HG02610 (cell line): Measurements from ENCODE around the gene TMA7.

Experiments
- ATAC-seq: cut with Tn5 transposase; IDR thresholded peaks from one replicate; pipeline ENCODE4 v1.9.1; 2021; ENCODE audit warnings: mild to moderate bottlenecking, moderate library complexity; ENCODE audit not compliant: unreplicated experiment

Gene TMA7

DNA sequence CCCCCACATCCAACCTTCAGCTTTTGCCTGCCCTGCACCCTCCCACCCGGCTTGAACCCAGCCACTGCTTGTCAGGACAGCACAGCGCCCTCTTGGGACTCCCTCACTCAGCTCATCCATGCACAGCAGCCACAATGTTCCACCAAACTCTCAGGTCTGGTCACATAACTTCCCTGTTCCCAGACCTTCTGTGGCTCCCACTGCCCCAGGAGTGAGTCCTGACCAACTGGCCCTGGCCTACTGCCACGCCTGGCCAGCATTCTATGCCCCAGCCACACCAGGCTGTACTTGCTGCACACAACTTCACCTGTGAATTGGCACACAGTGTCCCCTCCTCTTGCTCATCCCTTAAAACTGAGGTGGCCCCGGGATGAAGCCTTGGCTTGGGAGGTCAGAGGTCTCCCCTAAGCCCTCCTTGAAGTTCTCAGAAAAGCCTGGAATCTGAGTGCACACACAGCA lies 31.2 kb upstream of the TMA7 start:
- no peak for ATAC-seq

DNA sequence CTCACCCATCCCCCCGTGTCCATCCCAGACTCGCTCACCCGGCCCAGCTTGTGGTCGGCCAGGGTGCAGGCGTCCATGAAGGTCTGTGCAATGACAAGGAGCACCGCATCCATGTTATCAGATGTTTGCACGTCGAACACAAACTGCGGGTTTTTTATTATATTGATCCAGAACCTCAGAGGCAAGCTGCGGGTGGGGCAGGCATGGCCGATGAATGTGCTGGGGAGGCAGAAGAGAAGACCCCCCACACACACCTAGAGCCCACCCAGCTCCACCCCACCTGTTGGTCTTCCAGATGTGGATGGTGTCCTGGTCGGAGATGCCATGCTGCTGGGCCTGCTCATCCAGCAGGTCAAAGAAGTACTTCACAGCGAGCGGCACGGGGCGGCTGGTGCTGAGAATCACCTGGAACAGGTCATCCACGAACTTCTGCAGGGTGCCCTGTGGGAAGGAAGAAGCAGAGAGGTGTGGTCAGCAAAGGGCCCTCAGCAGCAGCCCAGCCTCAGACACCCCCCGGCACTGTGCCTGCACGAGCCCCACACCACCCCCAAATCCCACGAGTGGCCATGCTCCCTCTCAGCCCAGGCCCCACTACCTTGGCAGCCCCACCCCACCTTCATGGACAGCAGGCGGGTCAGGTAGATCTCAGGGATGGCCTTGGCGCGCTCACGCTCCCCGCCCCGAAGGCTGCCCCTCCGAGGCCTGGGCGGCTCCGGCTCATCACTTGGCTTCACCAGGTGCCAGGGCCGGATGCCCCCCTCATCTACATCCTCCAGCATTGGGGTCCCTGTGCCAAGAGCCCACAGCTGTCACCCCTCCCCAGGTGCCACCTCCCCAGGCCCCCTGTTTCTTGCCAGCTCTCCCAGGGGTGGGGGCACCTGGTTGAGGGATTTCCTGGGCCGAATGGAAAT lies 30.5 kb upstream of the TMA7 start:
- ATAC-seq, result no peak

DNA sequence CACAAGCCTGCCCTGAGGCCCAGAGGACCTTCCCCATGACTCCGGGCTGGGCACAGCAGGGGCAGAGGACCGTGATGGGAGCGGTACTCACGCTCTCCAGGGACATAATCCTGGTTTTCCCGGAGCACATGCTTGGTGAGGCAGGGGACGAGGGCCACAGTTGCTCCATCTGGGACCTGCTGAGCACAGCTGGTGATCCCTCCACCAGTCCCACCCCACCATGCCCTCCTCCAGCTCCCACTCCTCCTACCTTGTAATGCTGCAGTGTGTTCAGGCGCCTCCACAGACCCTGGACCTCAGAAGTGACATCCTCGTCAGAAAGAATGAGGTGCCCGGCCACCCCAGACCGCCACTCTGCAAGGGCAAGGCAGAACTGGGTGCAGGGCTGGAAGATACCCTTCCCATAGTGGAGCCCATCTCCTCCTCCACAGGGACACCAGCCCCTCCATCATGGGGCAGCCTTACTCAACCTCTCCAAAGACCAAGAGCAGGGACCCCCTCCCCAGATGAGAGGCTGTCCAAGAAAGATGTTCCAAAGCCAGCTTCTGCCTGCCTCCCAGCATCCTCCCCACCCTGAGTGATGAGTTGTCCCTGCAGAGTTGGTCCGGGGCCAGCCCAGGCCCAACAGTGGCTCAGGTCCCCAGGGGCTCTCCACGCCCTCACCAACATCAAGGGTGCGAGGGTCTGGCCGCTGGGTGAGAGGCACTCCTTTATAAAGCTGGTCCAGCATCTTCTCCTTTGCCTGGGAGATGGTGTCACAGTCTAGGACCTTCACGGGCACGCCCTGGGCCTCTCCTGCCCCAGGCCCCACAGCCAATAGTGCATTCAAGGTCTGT lies 29.6 kb upstream of the TMA7 start:
- ATAC-seq, result no peak

DNA sequence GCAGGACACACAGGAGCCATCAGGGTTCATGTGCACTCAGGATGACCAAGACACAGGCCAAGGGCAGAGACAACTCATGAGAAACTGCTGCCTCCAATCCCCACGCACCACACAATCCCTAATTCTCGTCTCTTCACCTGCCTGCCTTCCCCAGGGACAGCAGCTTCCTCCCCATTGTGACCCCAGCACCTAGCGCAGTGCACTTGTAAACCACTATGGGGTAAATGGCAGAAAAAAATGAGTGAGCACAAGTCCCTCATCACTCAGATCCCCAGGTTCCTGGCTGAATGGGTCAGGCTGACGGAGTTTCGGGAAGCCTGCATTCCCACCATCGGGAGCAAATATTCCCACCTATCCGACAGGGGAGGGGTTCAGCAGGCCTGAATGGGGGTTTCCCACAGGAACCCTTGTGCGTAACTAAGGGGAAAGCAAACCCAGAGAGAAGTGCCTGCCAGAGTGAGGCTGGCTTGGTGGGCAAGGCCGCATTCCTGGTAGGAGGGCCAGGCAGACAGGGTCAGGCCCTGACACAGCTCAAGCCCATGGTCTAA lies 28.9 kb upstream of the TMA7 start:
- ATAC-seq, result no peak

DNA sequence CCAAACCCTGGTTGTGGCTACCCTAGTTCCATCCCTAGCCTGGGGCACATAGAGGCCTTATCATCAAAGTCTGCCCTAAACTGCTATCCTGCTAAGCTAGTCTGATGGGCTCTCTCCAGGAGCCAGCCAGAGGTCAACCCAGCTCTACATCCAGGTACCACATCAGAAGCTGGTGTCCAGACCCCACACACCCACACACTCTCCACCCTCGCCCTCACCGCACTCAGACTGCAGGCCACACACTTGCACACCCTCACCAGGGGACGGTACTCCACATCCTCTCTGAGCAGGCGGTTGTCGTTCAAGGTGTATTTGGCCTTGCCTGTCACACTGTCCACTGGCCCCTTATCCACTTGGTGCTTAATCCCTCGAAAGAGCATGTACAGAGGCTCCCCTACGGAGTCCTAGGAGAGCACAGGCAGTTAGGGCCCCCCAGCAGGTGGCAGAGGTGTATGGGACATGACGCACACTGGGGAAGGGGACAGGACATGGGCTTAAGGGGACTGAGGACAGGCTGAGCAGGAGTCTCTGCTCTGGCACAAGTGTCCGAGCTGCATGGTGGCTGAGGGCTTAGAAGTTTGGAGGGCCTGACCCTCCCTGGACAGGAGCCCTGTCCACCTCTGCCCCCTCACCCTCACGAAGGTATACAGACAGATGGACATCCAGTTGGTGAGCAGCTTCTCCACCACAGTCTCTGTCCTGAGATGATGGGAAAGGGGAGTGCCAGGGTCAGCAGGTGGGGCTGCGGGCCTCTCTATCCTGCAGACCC lies 28.3 kb upstream of the TMA7 start:
- ATAC-seq, result no peak

DNA sequence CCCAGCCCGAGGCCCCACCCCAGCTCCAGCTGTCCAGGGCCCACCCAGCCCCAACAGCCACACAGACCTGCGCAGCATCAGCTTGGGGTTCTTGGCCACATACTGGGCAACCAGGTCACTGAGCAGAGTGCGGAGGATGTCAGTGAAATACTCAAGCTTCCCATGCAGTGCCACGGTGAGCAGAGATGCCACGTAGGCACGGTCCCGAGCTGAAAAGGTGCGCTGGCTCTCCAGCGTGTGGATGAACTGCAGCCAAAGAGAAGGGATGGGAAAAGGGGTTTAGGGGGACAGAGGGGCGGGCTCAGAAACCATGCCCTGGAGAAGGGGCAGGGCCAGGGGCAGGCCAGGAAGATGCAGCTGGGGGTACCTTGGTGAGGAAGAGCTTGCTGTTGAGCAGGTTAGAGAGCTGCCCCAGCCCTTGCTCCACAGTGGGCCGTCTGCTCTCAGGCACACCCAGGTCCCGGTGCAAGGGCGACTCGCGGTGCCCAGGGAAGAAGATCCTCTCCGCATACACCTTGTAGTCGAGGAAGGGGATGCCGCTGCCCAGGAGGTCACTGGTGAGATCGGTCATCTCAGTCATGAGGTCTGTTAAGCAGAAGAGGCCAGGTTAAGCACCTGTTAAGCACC lies 27.6 kb upstream of the TMA7 start:
- no peak for ATAC-seq

DNA sequence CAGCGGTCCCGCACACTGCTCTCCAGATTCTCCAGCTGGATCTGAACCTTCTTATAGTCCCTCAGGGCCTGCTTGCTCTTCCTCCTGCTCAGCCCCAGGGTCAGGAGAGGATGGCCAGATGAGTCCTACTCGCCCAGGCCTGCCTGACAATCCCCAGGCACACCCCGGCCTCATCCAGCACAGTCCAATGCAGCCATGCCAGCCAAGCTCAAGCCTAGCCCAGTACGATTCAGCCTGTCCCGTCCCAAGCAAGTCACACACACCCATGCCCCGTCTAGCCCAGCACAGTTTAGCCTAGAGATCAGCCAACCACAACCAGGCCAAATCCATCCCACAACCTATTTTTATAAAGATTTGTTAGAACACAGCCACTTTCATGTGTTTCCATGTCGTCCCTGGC lies 27.0 kb upstream of the TMA7 start:
- no peak for ATAC-seq

DNA sequence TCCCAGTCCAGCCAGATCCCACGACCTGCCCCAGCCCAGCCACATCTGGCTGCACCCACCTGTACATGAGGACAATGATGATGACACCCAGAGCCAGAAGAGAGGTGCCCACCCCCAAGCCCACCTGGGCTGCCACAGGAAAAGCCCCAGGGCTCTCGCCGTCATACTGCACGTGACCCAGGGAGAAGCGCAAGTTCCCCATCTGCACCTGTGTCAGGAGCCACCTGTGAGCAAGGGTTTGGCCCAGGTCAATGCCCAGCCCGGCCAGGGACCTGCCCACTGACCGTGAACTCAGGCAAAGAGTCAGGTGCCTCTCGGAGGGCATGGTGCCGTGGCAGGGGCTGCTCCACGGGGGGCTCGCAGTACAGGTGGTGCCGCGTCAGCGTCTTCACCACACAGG lies 26.4 kb upstream of the TMA7 start:
- ATAC-seq, result no peak

DNA sequence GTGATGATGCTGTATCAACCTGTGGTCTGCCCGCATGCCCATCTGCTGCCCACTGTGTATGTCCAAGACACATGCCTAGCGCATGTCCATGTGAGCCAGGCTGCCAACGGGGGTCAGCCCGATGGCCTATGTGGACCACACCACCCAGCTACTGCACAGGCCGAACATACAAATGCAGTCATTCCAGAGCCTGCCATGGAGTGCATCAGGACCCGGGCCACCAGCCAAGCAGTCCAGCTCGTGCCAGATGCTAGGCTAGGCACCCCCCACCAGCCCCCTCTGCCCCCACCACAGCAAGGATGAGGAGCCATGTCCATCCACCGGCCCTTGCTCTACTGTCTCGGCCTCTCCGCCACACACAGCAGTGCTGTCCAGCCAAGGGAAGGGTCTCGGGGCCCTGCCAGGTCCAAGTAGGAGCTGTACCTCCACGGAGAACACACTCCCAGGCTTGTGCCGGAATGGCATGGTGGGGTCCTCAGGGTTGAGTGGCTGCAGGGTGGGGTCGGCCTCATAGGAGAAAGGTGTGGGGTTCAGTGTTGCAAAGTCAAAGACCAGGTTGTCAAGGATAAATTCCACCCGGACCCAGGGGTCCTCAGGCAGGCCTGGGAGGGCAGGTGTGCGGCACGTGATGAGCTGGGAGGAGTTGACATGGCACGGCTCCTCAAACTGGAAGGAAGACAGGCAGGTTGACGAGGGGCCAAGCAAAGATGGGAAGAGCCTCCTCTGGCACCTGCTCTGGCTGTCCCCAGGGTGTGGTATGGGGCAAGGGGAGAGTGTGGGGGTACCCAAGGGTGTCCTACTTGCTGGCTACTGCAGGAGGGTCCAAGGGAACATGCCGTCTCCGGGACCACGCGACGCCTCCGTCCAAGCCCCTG lies 25.4 kb upstream of the TMA7 start:
- ATAC-seq, result no peak

DNA sequence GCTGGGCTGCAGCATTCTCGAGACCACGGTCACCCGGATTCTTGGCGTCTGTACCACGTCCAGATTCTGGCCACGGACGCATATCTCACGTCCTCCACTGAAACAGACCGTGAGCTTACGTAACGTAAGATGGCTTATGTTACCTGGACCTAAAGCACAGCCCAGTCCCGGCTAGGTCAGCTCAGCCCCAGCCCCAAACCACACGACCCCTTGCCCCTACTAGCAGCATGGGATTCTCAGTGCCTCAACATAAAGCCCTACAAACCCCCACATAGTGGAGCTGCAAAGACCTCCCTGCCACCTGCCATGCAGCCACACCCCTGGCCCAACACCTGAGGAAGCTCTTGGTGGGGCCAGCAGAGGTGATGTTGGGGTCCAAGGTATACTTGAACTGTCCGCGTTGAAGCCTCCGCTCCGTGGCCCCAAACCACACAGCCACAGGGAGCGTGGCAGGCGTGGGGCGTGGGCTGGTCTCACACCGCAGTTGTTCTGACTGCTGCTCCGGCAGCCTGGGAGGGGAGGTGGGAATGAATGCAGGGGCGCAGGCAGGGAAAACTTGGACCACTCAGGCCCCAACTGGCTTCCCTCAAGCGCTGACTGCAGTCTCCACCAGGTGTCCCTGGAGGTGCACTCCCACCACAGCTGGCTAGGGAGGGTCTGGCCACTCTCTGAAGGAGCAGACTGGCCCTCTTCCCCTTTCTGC lies 24.7 kb upstream of the TMA7 start:
- ATAC-seq, result no peak

DNA sequence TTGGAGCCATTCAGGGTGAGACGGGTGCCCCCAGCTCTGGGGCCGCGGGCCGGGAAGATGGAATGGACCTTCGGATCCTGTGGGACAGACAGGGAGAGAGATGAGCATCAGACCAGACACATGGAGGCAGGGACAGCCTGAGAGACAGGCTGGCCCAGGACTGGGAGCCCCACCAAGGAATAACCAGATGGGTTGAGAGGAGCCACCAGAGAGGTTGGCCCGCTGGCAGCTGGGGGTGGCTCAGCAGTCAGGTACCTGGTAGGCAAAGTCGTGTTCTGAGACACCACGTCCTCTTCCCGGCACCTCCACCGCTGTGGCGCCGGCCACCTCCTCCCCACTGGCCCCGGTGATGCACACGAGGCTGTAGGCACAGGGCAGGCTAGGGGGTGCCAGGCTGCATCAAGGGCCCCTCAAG lies 24.0 kb upstream of the TMA7 start:
- no peak for ATAC-seq

DNA sequence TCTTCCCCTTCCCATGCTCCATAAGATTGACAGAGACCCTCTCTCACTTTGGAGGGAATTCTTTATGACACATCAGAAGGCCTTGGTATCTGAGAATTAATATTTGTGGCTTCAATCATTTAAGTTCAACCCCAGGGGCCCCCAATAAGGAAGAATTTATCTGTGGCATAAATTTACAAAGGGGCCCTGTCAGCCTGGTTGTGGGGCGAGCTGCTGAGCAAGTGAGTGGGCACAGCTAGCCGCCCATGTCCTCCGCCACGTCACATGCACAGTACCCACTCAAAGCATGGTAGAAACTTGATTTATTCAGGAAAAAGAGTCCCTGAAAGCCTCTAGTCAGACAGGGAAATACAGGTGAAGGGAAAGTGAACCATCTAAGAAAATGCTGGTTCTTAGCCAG lies 23.5 kb upstream of the TMA7 start:
- ATAC-seq, result no peak

DNA sequence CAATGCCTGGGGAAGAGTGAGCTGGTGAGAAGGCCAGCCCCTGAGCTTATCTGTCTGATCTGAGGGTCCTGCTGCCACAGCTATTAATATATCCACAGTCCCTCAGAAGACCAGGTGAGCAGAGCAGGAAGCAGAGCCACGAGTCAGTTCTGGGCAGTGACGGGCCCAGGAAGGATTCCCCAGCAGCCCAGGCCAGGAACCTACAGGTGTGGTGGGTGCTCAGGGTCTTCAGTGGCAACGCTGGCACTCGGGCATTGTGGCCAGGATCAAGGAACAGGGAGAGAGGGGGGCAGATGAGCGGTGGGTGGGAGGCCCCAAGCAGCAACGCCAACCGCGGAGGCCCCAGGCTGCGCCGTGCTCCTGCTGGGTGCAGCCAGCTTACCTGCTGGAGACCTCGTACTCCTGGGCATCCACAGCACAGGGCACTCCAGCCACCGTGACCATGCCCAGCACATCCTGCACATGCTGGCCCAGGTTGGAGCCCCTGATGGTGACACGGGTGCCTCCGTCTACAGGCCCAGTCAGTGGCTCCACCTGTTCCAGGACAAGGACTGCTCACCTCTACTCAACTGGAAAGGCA lies 22.4 kb upstream of the TMA7 start:
- ATAC-seq, result no peak

DNA sequence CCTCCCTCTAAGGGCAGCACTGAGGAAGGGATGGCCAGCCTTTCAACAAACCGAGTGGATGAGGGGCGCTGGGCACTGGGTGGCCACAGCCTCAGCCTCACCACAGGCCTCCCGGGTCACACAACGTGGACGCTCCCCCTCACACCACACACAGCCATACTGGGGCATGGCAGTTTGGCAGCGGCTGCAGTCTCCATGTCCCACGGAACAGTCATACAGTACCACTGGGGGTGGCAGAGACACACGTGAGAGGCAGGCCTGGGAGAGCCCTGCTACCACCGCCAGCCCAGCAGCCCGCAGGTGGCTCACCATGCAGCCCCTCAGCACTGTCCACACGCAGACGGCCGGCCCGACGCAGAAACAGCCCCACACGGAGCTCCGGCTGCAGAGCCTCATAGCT lies 21.9 kb upstream of the TMA7 start:
- no peak for ATAC-seq

DNA sequence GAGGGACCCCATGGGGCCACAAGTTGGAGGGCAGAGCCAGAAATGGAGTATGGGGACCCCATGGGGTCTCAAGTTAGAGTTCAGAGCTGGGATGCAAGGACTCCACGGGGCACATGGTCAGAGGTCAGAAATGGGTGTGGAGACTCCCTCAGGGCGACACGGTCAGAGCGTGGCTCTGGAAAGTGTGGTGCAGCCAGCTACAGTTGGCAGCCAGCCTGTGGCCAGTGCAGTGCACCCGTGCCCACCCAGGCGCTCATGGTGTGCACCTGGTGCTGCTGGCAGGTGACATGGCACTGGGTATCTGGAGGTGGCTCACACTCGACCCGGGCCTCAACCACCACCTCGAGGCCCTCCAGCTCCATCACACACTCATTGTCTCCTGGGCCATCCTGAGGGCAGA lies 21.4 kb upstream of the TMA7 start:
- no peak for ATAC-seq

DNA sequence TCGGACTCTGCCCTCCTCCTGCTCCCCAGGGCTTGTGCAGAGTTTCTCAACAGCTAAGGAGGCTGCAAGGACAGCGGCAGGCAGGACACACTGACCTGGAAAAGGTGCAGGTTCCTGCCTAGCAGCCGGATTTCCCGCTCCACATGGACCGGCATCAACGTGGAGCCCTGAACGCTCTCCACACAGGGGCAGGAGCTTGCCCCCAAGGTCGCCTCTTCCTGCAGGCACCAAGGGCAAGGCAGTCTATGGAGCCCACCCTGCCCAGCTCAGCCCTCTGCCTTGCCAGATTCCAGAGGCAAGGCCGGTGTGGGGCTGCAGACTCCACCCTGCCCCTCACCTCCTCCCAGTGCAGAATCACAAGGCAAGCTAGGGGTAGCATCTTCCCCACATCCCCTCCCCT lies 20.9 kb upstream of the TMA7 start:
- no peak for ATAC-seq

DNA sequence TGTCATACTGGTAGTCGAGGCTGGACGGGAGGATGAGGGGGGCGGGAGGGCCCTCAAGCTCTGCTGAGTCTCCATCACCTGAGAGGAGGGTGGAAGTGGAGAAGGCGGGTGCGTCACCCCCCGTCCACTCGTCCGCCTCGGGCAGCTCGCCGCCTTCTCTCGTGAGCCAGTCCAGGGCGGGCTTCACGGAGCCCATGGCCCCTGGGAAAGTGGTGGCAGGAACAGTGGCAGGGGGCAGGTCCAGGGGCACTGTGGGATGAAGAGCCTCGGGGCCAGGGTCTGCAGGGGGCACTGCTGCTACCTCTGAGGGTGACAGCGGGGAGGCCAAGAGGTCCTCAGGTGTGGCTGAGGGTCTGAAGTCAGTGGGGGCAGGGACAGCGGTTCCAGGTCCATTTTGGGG lies 20.5 kb upstream of the TMA7 start:
- no peak for ATAC-seq

DNA sequence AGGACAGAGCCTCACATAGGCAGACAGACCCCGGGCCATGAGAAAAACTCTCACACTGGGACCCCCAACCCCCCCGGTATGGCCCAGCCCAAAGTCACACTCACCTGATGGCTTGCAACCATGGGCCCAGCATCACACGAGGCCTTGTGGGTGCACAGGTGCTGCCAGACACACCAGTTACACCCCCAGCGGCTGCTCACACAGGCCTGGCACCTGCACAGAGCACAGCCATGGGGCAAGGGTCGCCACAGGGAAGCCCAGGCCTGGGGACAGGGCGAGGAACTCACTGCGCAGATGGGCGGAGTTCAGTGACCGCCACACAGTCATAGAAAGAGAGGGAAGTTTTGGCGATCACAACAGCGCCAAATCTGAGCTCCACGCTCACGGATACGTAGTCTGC lies 19.5 kb upstream of the TMA7 start:
- ATAC-seq, result no peak

DNA sequence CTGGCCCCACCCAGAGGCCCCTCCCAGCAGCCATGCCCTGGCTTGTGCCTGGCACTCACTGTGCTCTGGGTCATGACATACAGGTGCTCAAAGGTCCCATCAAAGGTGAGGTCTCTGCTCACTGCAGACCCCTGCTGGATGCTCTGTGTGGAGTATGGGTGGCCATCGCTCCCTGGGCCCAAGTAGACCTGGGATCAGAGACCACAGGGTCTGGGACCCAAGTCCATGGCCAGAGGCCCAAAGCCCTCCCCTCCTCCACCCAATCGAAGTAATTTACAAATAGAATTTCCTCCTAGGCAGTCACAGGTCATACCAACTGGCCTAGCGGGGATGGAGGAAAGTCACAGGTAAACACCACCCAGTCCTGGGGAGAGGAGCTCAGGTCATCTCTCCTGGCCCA lies 17.8 kb upstream of the TMA7 start:
- ATAC-seq, result no peak
